Skin epidermis (tissue), 12 donors: ENCODE results near the gene BANP.
"Not testable (repeated sequence)": the region's sequence is repeated elsewhere in the genome, so short reads cannot be mapped to it uniquely, and the experiment has no call there.

ENCODE experiments used
- H3K27ac ChIP-seq, 21 experiments: fragments of 200-600 bp; sonication (generic) in 11 of 21; one replicate each; pipeline ENCODE4 v1.5.0; 2020; ENCODE audit warnings: mild to moderate bottlenecking in 3 of 21, inconsistent platforms in 2 of 21, moderate library complexity in 2 of 21
- H3K4me3 ChIP-seq, 7 experiments: fragments of 200-600 bp; sonication (generic) in 2 of 7; one replicate each; pipeline ENCODE4 v1.5.0; 2020; ENCODE audit warnings: inconsistent platforms in 2 of 7, mild to moderate bottlenecking in 2 of 7, moderate library complexity in 1 of 7

The BANP gene

GRCh38 chr16:88005968-88006367, 54.7 kb downstream of the BANP start:
- H3K27ac ChIP-seq = no peak overlapping the region
- H3K4me3 ChIP-seq = no peak overlapping the region

- Histone ChIP-seq H3K27ac (peak overlapping the region in 1 of 21 experiments; percentile 42), H3K4me3 (no peak overlapping the region)
These were observed 56.1 kb downstream of the BANP start for GRCh38 chr16:88007321-88007731.

DNA sequence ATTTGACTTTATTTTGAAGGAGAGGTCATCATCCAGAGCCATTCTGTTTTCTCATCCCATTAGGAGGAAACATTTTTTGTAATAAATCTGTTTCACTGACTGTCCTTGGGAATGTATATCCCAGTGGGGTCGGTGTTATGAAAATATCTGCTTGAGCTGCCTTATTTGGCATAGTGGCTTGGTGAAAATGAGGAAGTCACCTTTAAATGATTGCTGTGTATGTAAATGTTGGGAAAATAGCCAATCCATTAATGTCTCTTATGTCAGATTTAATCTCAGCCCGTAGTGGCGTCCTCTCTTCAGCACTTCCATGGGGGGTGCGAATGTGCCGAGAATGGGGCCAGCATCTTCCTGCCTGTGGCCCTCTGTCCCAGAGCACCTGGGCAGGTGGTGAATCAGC, 57.6 kb downstream of the BANP start:
- Histone ChIP-seq H3K4me3 (no peak overlapping the region), H3K27ac (no peak overlapping the region)

- Histone ChIP-seq H3K27ac (no peak overlapping the region), H3K4me3 (no peak overlapping the region)
These were observed 58.5 kb downstream of the BANP start for GRCh38 chr16:88009563-88010342.

GRCh38 chr16:88010343-88010967, 59.2 kb downstream of the BANP start:
- Histone ChIP-seq H3K27ac (no peak overlapping the region), H3K4me3 (no peak overlapping the region)

DNA sequence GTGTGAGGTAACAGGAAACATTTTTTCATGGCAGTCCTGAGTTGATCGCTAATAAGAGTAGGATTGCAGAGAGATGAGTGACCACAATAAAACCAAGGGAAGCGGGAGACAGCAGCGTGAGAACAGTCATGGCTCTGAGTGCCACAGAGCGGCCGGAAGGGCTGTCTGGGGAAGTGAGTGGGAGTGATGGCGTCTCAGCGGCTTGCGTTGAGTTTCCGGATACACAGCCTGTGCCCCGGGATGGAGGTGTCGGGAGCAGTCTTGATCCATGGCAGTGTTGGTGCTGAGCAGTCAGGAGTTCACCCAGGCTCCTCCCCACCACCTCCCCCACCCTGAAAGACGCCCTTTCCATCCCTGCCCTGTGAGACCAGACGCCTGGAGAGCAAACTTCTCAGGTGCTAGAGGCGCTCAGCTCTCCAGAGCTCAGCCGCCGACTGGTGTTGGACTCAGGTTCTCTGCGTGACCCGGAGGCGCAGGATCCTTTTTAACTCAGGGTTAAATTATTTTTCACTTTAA, 59.8 kb downstream of the BANP start:
- Histone ChIP-seq H3K27ac (no peak overlapping the region), H3K4me3 (no peak overlapping the region)

- Histone ChIP-seq H3K27ac (no peak overlapping the region), H3K4me3 (no peak overlapping the region)
These were observed 61.1 kb downstream of the BANP start for GRCh38 chr16:88012360-88012759.

- Histone ChIP-seq H3K4me3 (no peak overlapping the region), H3K27ac (no peak overlapping the region)
These were observed 61.9 kb downstream of the BANP start for GRCh38 chr16:88013091-88013609.

GRCh38 chr16:88013766-88014251, 62.6 kb downstream of the BANP start:
- H3K27ac ChIP-seq = peak overlapping the region in 1 of 21 experiments; percentile 26
- H3K4me3 ChIP-seq = no peak overlapping the region

DNA sequence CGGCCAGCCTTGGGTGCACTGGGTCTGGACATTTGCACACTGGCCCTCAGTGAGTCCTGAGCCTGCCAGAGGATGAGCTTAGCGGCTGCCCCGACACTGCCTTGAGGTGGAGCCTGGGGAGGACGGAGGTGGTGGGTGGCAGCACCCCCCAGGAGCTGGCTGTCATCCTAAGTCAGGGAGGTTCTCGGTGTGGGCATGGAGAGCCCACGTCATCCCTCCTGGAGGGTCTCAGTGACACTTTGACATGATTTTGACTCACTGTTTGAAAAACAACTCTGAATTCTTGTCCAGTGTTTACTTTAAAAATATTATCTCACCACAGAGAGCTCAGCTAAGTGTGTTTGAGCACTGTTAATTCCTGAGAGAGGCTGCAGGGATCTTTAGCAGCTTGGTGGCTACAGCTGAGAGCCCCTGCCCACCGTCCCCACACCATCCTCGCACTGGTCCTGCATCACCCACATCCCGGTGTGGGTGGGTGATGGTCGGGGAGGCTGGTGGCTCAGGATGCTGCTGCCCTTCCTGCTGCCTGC, 63.1 kb downstream of the BANP start:
- Histone ChIP-seq H3K4me3 (no peak overlapping the region), H3K27ac (peak overlapping the region in 1 of 21 experiments; percentile 26)

- Histone ChIP-seq H3K27ac (no peak overlapping the region), H3K4me3 (no peak overlapping the region)
These were observed 63.9 kb downstream of the BANP start for GRCh38 chr16:88014954-88015805.

GRCh38 chr16:88015806-88016140, 64.5 kb downstream of the BANP start:
- Histone ChIP-seq H3K27ac (no peak overlapping the region), H3K4me3 (no peak overlapping the region)

- H3K4me3 ChIP-seq = not testable (repeated sequence)
These were observed 65.2 kb downstream of the BANP start for GRCh38 chr16:88016386-88016785.

GRCh38 chr16:88016964-88017363, 65.7 kb downstream of the BANP start:
- H3K27ac ChIP-seq = no peak overlapping the region
- H3K4me3 ChIP-seq = no peak overlapping the region

More at GRCh38 chr16:88016386-88016785, 65.2 kb downstream of the BANP start:
- not testable (repeated sequence) for H3K27ac ChIP-seq

DNA sequence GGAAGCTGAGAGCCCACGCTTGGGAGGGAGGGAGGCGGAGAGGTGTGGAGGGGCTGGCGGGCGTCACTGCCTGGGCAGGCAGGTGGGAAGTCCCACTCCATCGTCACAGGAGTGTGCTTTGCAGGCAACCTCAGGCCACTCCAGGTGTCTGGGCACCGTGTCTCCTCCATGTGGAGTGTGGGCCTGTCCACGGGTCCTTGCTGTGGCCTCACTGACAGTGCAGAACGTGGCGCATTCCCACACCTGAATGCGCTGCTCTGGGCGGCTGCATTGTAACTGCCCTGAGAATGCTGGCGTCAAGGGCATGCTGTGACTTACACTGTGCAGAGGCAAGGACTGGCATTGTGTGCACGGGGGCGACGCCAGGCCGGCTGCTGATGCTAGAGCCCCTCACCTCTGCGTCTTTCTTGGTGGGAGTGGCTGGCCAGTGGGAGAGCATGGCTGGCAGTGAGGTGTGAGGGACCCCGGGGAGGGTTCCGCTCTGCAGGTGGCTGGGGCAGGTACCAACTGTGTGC, 66.4 kb downstream of the BANP start:
- no peak overlapping the region for H3K27ac ChIP-seq
- no peak overlapping the region for H3K4me3 ChIP-seq

DNA sequence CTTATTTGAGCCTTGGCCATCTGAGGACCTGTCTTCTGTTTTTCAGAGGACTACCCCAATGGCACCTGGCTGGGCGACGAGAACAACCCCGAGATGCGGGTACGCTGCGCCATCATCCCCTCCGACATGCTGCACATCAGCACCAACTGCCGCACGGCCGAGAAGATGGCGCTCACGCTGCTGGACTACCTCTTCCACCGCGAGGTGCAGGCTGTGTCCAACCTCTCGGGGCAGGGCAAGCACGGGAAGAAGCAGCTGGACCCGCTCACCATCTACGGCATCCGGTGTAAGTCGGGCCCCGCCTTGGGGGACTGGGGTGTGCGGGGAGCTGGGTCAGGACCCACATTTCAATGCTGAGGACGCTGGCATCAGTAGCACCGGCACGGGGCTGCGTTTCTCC, 67.1 kb downstream of the BANP start:
- H3K27ac ChIP-seq, H3K4me3 ChIP-seq: not testable (repeated sequence)

DNA sequence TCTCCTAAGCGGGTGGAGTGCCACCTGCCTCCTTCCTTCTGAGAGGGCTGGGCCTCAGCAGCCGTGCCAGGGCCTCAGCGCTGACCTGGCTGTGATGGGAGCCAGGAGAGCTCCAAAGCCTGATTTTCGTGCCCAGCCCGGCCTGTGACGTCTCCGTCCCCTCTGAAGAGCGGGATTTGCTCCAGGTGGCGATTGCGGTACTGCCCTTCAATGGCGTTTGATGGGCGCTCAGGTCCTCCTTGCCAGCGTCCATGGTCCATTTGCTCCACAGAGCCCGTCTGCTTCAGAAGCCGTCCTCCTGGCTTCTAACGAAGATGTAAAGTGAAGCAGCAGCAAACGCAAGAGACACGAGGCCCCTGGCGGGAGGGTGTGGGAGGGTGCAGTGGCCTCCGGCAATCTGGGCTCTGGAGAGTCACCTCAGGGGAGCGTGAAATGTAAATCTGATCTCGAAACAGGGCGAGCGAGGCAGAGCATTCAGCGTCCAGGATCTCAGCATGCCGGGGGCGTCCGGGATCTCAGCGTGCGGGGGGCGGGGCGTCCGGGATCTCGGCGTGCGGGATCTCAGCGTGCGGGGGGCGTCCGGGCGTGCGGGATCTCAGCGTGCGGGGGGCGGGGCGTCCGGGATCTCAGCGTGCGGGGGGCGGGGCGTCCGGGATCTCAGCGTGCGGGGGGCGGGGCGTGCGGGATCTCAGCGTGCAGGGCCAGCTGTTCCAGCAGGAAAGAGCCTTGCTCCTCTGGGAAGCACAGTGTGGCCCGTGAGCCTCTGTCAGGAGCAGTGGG, 68.0 kb downstream of the BANP start:
- not testable (repeated sequence) for H3K4me3 ChIP-seq, H3K27ac ChIP-seq

GRCh38 chr16:88019821-88020515, 68.7 kb downstream of the BANP start:
- no peak overlapping the region for H3K4me3 ChIP-seq
- H3K27ac ChIP-seq = peak overlapping the region in 2 of 21 experiments; percentile 26 to 59
